Motor neuron (in vitro differentiated cells): ENCODE results near the gene TAAR1. TPM values are rescaled to one million over a fixed set of nuclear protein-coding genes. Genes with fewer than 3 reads are reported as not detected.
"Not testable (repeated sequence)": the region's sequence is repeated elsewhere in the genome, so short reads cannot be mapped to it uniquely, and the experiment has no call there.

ENCODE experiments used
- ATAC-seq, 8 experiments: fragments of 200-7000 bp; cut with Tn5 transposase; replicated peaks in 6 of 8; 2 replicates each; pipeline ENCODE4 v1.8.0; 2021; ENCODE audit warnings: mild to moderate bottlenecking in 8 of 8, moderate library complexity in 8 of 8
- H3K27ac ChIP-seq, 2 donors: fragments of 250-450 bp; sonication (Bioruptor Pico); 2 replicates each; pipeline ENCODE4 v1.9.0; 2021; ENCODE audit warnings: antibody characterized with exemption in 2 of 2, mild to moderate bottlenecking in 2 of 2, moderate library complexity in 1 of 2
- H3K4me1 ChIP-seq, 2 donors: fragments of 250-450 bp; sonication (Bioruptor Pico); replicated peaks in 1 of 2; 2 replicates each; pipeline ENCODE4 v1.6.1; 2021; ENCODE audit warnings: antibody characterized with exemption in 2 of 2, mild to moderate bottlenecking in 2 of 2, moderate library complexity in 1 of 2
- H3K4me3 ChIP-seq, 5 donors: fragments of 250-450 bp; sonication (Bioruptor Pico); 2 replicates each; pipeline ENCODE4 v1.9.0; 2021; ENCODE audit warnings: antibody characterized with exemption in 5 of 5, mild to moderate bottlenecking in 5 of 5, moderate library complexity in 4 of 5
- WGBS, 10 experiments: fragments of 450-650 bp; shearing (Covaris generic); methylation state at CpG; one replicate each; pipeline ENCODE4 v1.0.0; 2022; 5-methylcytosine and 5-hydroxymethylcytosine counted together
- in situ Hi-C, 9 experiments: fragments of 400-800 bp; cut with MboI; loops; one replicate each; pipeline ENCODE4 v1.15.0; 2021; ENCODE audit warnings: low sequenced_read_pairs in 9 of 9, low pct_unique_long_range_greater_than_20kb in 2 of 9; ENCODE audit not compliant: unreplicated experiment in 9 of 9
- total RNA-seq, 8 experiments: library from RNA; unstranded; fragments of 300-600 nt; gene quantifications; 2 replicates each; pipeline versions ENCODE4 v1.2.3 to v1.2.4, GENCODE V29; 2022

TAAR1 gene
- total RNA-seq = under 1 TPM in 1 of 8 experiments, not detected in 7; 0.31 TPM

- in situ Hi-C loops = no loop called here
- Histone ChIP-seq H3K4me1 (no peaks in the 10 kb centered on the region), H3K4me3 (no peak within 1 kb of the TSS), H3K27ac (no peak within 1 kb of the TSS)
- ATAC-seq = no peak
- WGBS, 10 experiments = 0 to 100% (median 85%) methylated on average over 1 to 3 of the region's 3 CpGs; no CpG with 5 or more reads in 1 of the 10 experiments
Measured at GRCh38 chr6:132659082-132659481, at the start of gene TAAR1. TSS of gene TAAR1 (minus strand) at chr6:132659182. CDS start at chr6:132646003, 13,179 bp downstream.

GRCh38 chr6:132708771-132709170 is 49.8 kb upstream of the TAAR1 start:
- H3K4me1 ChIP-seq = no peaks in the 10 kb centered on the region
- in situ Hi-C loops = loop anchor here in 1 of 9 experiments (25.0 kb wide), 1 partner anchor 171 kb away; the partner anchor contains the start of gene TAAR9
- H3K27ac ChIP-seq = no peak overlapping the region
- no peak for ATAC-seq
- WGBS, 10 experiments = 27 to 100% (median 85%) methylated on average over 1 to 3 of the region's 3 CpGs
- H3K4me3 ChIP-seq = no peak overlapping the region

- no peak overlapping the region for H3K27ac ChIP-seq
- no peaks in the 10 kb centered on the region for H3K4me1 ChIP-seq
- no peak for ATAC-seq
- in situ Hi-C loops = loop anchor here in 1 of 9 experiments (25.0 kb wide), 1 partner anchor 171 kb away; the partner anchor contains the start of gene TAAR9
- no peak overlapping the region for H3K4me3 ChIP-seq
Measured at GRCh38 chr6:132708002-132708401, 49.0 kb upstream of the TAAR1 start.

- H3K4me3 ChIP-seq, ATAC-seq, H3K4me1 ChIP-seq, H3K27ac ChIP-seq: not testable (repeated sequence)
- 20 to 100% (median 81%) methylated on average over 1 to 4 of the region's 4 CpGs for WGBS, 10 experiments
- in situ Hi-C loops = loop anchor here in 1 of 9 experiments (25.0 kb wide), 1 partner anchor 169 kb away; the partner anchor contains the start of gene TAAR9
Measured at GRCh38 chr6:132706756-132707155, 47.8 kb upstream of the TAAR1 start.

GRCh38 chr6:132703936-132704335 is 45.0 kb upstream of the TAAR1 start:
- H3K27ac ChIP-seq = no peak overlapping the region
- H3K4me1 ChIP-seq = no peaks in the 10 kb centered on the region
- in situ Hi-C loops = loop anchor here in 1 of 9 experiments (25.0 kb wide), 1 partner anchor 167 kb away; the partner anchor contains the start of gene TAAR9
- ATAC-seq = no peak
- H3K4me3 ChIP-seq = no peak overlapping the region

- in situ Hi-C loops = no loop called here
- Histone ChIP-seq H3K4me3 (no peak overlapping the region), H3K27ac (no peak overlapping the region), H3K4me1 (no peaks in the 10 kb centered on the region)
- 0 to 60% (median 50%) methylated on average over 1 of the region's 1 CpG; no CpG with 5 or more reads in 7 of the 10 experiments for WGBS, 10 experiments
- ATAC-seq = peak in 2 of 8 experiments; percentile 32 to 47
Measured at GRCh38 chr6:132698608-132699007, 39.6 kb upstream of the TAAR1 start.

- ATAC-seq = no peak
- Histone ChIP-seq H3K27ac (no peak overlapping the region), H3K4me3 (no peak overlapping the region), H3K4me1 (no peaks in the 10 kb centered on the region)
- 0 to 77% (median 40%) methylated on average over 1 of the region's 1 CpG for WGBS, 10 experiments
- in situ Hi-C loops = no loop called here
Measured at GRCh38 chr6:132695773-132696172, 36.8 kb upstream of the TAAR1 start.

- in situ Hi-C loops = no loop called here
- ATAC-seq = no peak
- Histone ChIP-seq H3K4me3 (no peak overlapping the region), H3K4me1 (no peaks in the 10 kb centered on the region), H3K27ac (no peak overlapping the region)
- WGBS, 10 experiments = 14 to 100% (median 77%) methylated on average over 1 to 3 of the region's 3 CpGs
Measured at GRCh38 chr6:132693478-132693877, 34.5 kb upstream of the TAAR1 start.

- H3K4me3 ChIP-seq = no peak overlapping the region
- H3K27ac ChIP-seq = no peak overlapping the region
- no peaks in the 10 kb centered on the region for H3K4me1 ChIP-seq
- WGBS, 10 experiments = 0 to 90% (median 80%) methylated on average over 1 to 4 of the region's 4 CpGs; no CpG with 5 or more reads in 1 of the 10 experiments
- in situ Hi-C loops = no loop called here
- ATAC-seq = no peak
Measured at GRCh38 chr6:132690678-132691077, 31.7 kb upstream of the TAAR1 start.

GRCh38 chr6:132687306-132687705 is 28.3 kb upstream of the TAAR1 start:
- no peaks in the 10 kb centered on the region for H3K4me1 ChIP-seq
- H3K27ac ChIP-seq = no peak overlapping the region
- WGBS, 10 experiments = 48 to 100% (median 85%) methylated on average over 2 to 5 of the region's 5 CpGs
- no peak overlapping the region for H3K4me3 ChIP-seq
- no peak for ATAC-seq
- in situ Hi-C loops = no loop called here

- Histone ChIP-seq H3K27ac (no peak overlapping the region), H3K4me1 (no peaks in the 10 kb centered on the region), H3K4me3 (no peak overlapping the region)
- in situ Hi-C loops = no loop called here
- WGBS, 10 experiments = 14 to 100% (median 85%) methylated on average over 1 to 3 of the region's 3 CpGs
- ATAC-seq = no peak
Measured at GRCh38 chr6:132686531-132686930, 27.5 kb upstream of the TAAR1 start.

GRCh38 chr6:132685009-132685408 is 26.0 kb upstream of the TAAR1 start:
- in situ Hi-C loops = no loop called here
- ATAC-seq = peak in 3 of 8 experiments; percentile 66 to 87 (median 76)
- WGBS, 10 experiments = 17 to 100% (median 93%) methylated on average over 1 to 3 of the region's 3 CpGs; no CpG with 5 or more reads in 1 of the 10 experiments
- no peak overlapping the region for H3K27ac ChIP-seq
- H3K4me1 ChIP-seq = no peaks in the 10 kb centered on the region
- no peak overlapping the region for H3K4me3 ChIP-seq

GRCh38 chr6:132684272-132684671 is 25.3 kb upstream of the TAAR1 start:
- Histone ChIP-seq H3K4me1 (no peaks in the 10 kb centered on the region), H3K27ac (no peak overlapping the region), H3K4me3 (no peak overlapping the region)
- no peak for ATAC-seq
- in situ Hi-C loops = no loop called here
- WGBS, 10 experiments = 20 to 97% (median 72%) methylated on average over 1 to 6 of the region's 6 CpGs

GRCh38 chr6:132683543-132683942 is 24.6 kb upstream of the TAAR1 start:
- peak in 2 of 8 experiments; percentile 72 to 73 for ATAC-seq
- H3K4me1 ChIP-seq = no peaks in the 10 kb centered on the region
- 31 to 100% (median 83%) methylated on average over 3 to 6 of the region's 6 CpGs for WGBS, 10 experiments
- in situ Hi-C loops = no loop called here
- H3K4me3 ChIP-seq = no peak overlapping the region
- no peak overlapping the region for H3K27ac ChIP-seq
